HG03571 (cell line): ENCODE data around the gene IRAG1.

Source experiments
- ATAC-seq: cut with Tn5 transposase; IDR thresholded peaks from one replicate; pipeline ENCODE4 v1.9.1; 2021; ENCODE audit not compliant: unreplicated experiment

The IRAG1 gene, protein sequence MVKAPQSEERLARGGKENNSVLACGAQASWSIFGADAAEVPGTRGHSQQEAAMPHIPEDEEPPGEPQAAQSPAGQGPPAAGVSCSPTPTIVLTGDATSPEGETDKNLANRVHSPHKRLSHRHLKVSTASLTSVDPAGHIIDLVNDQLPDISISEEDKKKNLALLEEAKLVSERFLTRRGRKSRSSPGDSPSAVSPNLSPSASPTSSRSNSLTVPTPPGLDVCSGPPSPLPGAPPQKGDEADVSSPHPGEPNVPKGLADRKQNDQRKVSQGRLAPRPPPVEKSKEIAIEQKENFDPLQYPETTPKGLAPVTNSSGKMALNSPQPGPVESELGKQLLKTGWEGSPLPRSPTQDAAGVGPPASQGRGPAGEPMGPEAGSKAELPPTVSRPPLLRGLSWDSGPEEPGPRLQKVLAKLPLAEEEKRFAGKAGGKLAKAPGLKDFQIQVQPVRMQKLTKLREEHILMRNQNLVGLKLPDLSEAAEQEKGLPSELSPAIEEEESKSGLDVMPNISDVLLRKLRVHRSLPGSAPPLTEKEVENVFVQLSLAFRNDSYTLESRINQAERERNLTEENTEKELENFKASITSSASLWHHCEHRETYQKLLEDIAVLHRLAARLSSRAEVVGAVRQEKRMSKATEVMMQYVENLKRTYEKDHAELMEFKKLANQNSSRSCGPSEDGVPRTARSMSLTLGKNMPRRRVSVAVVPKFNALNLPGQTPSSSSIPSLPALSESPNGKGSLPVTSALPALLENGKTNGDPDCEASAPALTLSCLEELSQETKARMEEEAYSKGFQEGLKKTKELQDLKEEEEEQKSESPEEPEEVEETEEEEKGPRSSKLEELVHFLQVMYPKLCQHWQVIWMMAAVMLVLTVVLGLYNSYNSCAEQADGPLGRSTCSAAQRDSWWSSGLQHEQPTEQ

GRCh38 chr11:10693509-10694081, at the start of gene IRAG1:
Gene IRAG1 (minus strand): TSS chr11:10693755. CDS start chr11:10693602, 153 bp downstream.
- ATAC-seq: no peak

GRCh38 chr11:10742460-10743208, 49.1 kb upstream of the IRAG1 start:
- ATAC-seq: no peak

DNA sequence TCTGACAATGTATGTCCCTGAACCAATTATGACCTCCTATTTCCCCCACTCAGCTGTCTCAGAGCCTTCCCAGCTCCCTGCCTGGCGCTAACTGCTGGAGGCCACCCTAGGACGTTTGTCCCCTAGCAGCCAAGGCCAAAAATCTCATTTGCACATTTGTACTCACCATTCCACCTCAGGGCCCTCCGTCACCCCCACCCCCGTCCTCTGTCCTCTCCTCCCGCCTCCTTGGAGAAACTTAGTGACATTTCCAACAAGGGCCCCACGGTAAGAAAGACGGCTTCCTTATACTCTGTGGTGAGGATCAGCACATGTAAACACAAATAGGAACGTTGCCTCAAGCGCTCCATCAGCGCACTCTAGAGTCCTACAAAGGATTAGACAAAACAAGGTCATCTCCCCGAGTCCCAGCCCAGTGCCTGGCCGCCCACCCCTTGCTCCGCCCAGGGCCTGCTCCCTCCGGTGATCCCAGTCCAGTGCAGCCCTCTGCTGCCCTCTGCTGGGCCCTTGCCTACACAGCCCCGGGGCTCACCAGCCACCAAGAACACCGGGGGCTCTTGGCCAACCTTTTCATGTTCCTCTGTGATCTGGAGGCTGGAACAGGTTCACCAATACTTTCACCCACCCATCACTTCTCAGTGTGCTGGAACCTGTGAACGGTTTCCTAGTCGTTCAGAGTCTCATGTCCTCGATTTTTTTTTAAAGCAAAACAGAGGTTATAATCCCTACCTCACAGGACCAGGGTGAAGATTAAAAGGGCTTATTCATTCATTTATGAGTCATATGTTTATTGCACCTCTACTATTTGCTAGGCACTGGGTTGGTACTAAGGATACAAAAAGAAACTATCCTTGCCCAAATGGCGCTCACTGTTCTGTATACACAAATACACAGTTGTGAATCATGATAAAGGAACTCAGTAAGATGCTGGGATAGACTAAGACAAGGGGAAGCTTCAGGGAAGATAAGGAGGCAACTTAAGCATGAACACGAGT, 42.2 kb upstream of the IRAG1 start:
- peak; percentile 99 for ATAC-seq

DNA sequence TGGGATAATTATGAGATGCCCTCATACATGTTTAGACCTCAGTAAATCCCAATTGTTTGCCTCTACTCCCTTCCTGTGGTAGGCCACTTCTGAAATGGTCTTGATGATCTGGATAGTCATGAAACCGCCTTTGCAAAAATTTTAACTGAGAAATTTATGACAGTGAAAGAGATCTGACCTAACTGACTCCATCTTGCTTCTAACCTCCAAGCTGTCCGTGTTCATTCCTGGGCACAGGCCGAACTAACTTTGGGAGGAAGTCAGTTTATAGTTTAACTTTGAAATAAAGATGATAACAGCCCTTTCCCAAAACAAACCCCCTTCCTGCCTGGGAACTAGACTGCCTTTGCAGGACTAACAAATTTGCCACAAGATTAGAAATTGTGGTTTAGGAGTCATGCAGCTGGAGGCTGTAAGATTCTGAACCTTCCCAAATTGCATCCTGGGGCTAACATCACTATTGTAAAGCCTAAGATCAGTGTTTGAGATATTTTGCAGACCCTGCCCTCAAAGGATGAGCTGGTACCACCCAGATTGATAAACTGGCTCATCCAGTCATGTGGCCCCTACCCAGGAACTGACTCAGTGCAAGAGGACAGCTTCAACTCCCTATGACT, 37.6 kb upstream of the IRAG1 start:
- ATAC-seq: no peak

DNA sequence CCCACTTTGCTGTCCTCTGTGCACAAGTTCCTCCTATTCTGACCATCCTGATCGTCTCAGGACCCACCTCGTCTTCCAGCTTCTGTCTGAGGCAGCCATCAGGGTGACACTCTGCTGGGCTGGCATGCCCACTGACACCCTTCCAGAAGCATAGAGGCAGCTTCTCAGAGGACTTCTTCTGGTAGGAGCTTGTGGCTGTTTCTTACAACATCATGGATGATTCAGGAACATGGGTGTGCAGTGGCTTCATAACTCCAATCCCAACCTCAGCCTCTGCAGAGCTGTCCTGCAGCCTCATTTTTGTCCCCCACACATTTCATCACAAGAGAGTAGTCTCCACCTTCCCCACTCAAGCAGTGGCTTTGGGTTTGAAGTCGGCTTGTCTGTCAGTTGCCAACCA, 36.6 kb upstream of the IRAG1 start:
- ATAC-seq: no peak

DNA sequence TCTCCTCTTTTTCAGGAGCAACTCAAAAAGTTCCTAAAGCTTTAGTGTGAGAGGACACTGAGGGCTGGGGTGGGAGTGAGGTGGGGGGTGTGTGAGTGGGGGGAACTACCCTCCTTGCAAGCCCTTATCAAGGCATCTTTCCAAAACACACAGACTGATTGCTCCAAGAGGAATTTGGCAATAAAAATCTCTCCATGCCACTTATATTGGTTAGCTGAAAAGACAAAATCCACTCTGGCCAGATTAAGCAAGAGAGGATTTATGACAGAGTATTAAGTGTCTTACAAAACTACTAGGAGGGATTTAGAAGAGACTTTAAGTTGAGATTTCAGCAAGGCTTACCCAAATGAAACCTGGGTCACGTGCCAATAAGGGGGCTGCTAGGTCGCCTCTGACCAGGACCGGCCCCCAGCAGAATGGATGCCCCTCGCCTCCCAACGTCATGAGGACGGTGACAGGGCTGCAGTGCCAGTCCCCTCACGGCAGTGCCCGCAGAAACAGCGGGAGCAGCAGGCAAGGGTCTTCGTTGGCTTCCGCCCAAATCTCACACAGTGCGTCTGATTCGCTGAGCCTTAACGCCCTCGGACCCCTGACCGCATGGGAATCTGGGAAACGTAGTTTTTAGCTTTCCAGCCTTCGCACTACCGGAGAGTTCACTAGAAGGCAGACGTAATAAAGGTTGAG, 35.4 kb upstream of the IRAG1 start:
- no peak for ATAC-seq

DNA sequence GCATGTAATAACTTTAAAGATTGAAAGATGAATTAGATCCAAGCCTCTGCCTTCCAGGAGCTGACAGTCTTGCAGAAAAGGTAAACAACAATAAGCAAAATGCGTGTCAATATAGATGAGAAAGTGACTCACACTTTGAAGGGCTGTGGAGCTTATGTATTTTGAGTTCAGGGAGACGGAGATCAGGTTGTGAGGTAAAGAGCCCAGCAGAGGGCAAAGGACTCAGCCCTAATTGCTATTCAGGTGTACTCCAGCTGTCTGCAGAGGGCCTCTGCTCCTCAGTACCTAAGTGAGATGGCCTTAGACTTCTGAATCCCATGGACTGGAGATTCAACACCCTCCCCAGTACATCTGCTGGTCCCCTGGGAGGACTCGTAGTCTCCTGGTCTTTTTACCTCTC, 34.6 kb upstream of the IRAG1 start:
- ATAC-seq: no peak

DNA sequence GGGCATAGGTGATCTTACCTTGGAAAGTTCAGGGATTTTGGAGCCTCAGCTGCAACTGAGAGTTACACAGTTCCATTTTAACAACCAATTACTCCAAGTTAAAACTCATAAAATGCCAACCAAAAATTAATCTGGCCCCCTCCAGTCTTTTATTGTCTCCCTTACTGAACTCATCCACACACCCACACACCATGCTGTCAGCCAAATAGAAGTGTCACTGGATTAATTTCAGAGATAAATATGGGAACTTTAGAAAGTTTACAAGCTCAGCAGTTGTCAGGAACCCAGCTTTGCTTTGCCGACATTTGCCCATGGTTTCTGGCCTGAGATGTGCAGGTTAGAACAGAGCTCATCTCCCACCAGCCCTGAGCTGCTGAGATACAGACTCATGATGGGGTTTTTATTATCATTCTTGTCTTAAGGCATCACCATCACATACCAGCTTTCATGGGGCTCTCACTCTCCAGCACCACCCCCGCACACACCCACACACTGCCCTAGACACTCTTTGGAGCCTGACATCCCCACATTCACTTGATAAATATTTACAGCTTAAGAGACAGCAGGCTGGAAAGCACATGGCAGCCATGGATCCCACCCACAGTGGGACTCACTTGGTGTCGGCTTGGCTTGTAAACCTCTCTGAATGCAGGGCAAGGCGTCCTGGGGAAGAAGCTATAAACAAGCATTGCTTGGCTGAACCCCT, 33.7 kb upstream of the IRAG1 start:
- no peak for ATAC-seq

- ATAC-seq: no peak
Observed at GRCh38 chr11:10725907-10726253, 32.3 kb upstream of the IRAG1 start.

DNA sequence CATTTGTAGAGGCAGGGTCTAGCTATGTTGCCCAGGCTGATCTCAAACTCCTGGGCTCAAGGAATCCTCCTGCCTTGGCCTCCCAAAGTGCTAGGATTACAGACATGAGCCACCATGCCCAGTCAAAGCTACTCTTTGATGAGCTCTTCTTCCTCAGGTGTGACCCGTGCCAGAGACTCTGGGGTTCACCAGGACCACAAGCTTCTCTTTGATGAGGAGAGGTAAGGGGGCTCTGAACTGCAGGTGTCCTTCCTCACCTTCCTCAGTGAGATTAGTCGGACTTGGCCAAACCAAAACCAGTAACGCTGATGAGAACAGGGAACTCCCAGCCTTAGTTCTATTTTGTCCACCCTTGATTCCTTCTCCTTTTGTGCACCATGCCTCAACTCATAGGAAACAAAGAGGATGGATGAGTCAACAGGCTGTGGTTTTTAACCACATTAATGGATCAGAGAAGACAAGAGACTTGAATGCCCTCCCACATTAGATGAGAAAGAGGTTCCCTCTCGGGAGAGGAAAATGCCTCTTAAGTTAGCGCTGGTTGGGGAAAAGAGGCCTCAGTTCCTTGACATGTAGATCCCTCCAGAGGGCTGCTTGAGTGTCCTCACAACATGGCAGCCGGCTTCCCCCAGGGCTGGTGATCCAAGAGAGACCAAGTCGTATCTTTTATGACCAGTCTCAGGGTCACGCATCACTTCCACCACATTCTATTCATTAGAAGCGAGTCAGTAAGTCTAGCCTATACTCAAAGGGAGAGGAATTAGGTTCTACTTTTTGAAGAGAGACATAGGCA, 31.8 kb upstream of the IRAG1 start:
- no peak for ATAC-seq

DNA sequence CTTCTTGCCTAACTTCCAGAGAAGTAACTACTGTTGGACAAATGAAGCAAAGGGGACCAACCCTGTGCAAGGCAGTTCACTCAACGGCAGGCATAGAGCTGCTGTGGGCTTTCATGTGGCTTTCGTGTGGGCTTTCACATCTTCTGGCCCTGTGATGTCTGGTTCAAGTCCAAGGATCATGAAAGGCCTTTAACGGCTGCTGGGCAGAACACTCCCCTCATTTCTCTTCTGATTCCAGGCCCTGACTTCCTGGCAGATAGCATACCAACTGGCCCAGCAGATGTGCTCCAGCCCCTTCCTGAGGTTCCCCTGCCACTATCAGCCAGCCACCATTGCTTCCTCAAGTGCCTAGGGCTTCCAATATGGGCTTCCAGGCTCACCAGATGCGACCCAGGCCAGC, 28.8 kb upstream of the IRAG1 start:
- no peak for ATAC-seq

- no peak for ATAC-seq
Observed at GRCh38 chr11:10720881-10721376, 27.4 kb upstream of the IRAG1 start.

GRCh38 chr11:10719616-10720015, 26.1 kb upstream of the IRAG1 start:
- ATAC-seq: no peak

- ATAC-seq: no peak
Observed at GRCh38 chr11:10716543-10717259, 23.1 kb upstream of the IRAG1 start.

DNA sequence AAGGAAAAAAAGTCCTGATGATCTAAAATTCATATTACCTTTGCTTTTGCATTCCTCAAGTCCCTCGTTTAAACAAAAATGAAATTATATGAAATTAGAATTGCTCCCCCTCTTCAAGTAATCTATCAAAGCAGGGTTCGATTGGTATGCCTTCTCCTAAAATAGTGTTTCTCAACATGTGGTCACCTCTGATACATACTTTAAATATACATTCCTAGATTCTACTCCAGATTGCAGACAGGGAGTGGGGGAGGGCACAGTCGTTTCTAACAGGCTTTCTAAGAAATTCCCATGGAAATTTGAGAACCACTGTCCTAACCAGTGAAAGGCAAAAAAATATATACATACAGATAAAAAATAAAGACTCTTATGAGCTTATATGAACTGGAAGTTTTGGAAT, 22.6 kb upstream of the IRAG1 start:
- ATAC-seq: no peak

GRCh38 chr11:10715571-10715970, 22.0 kb upstream of the IRAG1 start:
- ATAC-seq: no peak
